NCI-H1092 treated with DMSO at 0.1 percent for 48 hours (cell line): ENCODE results near the gene FAM131C.

ENCODE experiments used
- DNase-seq: peaks from one replicate; lab custom pipeline; 2025; lab: John Stamatoyannopoulos, UW

The FAM131C gene

GRCh38 chr1:16015960-16016901, 57.2 kb downstream of the FAM131C start:
- no peak for DNase-seq

- no peak for DNase-seq
Observed at GRCh38 chr1:16015491-16015890, 58.0 kb downstream of the FAM131C start.

DNA sequence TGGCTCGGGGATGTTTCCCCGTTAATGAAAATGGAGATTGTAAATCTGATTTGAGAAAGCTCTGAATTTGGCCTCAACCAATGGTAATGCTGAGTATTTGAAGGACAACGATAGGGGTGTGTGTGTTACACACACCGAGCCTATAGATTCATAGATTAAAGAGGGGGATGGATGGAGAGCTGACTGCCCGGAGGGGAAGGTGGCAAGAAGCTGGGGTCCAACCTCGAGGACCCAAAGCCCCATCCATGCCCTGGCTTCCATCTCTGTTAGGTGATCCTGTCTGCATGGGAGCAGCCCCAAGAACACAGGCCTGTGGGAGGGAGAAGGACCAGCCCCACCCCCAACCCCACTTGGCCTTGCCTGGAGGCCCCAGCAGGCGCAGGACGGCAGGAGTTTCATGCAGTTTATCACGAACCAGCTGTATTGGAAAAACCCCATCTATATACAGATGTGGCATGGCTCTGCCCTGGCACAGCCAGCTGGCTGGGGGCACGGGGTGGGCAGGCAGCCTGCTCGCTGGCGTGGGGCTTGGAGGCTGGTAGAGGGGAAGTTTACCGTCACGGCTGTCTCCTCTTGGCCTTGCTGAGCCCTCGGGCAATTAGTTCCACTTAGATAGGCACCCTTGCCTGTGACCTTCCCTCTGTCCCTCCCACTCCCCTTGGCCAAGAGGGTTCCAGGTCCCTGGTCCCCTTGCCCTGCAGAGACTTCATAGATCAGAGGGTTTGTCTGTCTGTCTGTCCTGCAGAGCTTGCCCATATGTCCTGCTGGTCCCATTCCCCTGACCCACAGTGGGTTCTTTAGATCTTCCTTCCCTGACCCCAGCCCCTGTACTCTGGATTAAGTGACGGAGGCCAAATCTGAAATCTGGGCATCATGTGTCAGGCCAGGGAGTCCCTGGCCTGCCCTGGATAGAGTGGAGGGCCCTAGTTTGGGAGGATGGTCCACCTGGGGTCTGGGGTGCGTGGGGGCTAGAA, 58.7 kb downstream of the FAM131C start:
- DNase-seq: no peak

- no peak for DNase-seq
Observed at GRCh38 chr1:16013908-16014258, 59.6 kb downstream of the FAM131C start.

DNA sequence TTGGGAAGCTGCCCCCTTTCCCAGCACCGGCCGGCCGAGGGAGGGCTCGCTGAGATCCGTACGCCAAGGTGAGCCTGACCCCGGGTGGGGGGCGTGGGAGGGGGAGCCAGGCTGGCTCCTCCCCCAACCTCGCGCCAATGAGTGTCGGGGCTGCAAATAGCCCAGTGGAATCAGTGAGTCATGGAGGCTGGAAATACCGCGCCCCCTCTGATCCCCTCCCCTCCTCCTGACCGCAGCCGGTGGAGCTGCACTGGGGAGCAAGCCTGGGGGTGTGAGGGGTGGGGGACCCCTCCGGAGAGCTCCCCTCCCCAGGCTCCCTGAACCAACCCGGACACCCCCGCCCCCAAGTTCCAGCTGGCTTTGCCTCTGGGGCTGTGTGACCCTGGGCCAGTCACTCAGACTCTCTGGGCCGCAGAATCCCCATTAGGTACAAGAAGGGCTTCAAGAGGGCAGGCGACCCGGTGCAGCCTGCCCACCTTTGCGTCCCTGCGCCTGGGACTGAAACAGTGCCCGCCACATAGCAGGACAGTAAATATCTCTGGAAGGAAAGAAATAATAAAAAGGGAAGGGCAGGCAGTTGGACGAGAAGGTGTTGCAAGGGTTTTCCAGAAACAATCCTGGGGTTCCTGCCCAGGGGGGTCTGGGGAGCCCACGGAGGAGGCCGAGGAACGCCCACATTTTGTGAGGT, 60.1 kb downstream of the FAM131C start:
- no peak for DNase-seq

- DNase-seq: peak; percentile 28
Observed at GRCh38 chr1:16012590-16013219, 60.7 kb downstream of the FAM131C start.

DNA sequence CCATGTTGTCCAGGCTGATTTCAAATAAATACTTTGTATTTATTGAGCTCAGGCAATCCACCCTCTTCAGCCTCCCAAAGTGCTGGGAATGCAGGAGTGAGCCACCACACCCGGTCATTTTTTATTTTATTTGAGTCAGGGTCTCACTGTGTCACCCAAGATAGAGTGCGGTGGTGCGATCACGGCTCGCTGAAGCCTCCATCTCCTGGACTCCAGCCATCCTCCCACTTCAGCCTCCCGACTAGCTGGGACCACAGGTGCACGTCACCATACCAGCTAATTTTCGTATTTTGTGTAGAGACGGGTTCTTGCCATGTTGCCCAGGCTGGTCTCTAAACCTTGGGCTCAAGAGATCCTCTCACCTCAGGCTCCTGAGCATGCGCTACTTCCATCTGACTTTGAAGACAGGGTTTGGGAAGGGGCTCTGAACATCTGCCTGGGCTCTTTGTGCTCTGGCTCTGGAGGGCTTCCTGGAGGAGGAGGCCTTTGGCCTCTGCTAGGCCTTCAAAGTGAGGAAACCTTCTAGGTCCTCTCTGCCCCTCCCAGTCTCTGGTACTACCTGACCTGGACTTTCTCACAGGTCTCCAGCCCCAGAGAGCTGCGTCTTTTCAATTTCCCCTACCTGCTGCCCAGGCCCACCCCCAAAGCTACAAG, 61.4 kb downstream of the FAM131C start:
- no peak for DNase-seq

DNA sequence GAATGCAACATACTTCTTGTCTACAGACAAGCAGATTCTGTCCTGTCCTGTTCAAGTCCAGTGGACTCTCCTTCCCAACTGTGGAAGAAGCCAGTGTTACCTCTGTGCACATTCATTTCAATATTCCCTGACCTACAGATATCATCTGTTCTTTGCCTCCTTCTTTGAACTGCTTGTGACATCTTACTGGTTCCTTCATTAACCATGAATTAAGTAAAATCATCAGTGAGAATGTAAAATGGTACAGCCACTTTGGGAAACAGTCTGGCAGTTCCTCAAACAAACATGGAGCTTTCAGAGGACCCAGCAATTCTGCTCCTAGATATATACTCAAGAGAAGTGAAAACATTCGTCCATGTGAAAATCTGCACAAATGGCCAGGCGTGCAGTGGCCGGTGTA, 62.6 kb downstream of the FAM131C start:
- no peak for DNase-seq

DNA sequence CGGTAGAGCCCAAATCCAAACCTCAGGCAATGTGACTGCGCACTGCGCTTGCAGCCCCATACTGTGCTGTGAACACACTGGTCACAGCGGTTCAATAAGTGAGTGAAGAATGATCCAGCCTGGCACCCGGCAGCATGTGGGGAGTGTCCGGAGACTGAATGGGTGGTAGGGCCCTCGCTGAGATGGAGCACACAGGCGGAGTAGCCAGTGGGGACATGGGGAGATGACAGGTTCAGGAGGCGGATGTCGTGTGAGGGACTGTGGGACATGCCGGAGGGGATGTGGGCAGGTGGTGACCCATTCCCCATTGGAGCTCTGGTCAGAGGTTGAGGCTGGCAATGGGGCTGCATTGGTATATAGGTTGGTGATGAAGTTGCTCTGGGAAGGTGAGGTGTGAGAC, 63.8 kb downstream of the FAM131C start:
- no peak for DNase-seq

DNA sequence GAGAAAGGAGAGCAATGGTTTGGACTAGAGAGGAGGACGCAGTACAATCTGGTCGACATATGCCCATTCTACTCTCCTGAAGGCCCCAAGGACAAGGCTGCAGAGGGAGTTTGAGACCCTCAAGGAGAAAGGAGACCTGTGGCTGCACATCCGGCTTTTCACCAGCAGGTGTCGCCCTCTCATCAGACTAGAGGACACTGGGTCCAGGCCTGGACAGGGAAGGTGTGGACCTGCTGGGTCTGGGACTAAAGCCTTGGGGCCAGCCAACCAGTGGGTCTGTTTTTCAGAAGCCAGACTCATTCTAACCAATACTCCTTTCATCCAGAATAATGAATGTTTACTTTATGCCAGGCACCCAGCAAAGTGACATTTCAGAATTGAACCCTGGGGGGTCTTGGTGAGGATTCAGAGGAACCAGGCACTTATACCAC, 64.4 kb downstream of the FAM131C start:
- DNase-seq: peak; percentile 57
